ENCODE results near the gene ZFYVE16. TPM values are rescaled to one million over a fixed set of nuclear protein-coding genes. Genes with fewer than 3 reads are reported as not detected.
"Not testable (repeated sequence)": the region's sequence is repeated elsewhere in the genome, so short reads cannot be mapped to it uniquely, and the experiment has no call there.

The ZFYVE16 gene
- total and polyA plus RNA-seq, 4 donors = 14.5 to 102 (median 26.2) TPM

DNA sequence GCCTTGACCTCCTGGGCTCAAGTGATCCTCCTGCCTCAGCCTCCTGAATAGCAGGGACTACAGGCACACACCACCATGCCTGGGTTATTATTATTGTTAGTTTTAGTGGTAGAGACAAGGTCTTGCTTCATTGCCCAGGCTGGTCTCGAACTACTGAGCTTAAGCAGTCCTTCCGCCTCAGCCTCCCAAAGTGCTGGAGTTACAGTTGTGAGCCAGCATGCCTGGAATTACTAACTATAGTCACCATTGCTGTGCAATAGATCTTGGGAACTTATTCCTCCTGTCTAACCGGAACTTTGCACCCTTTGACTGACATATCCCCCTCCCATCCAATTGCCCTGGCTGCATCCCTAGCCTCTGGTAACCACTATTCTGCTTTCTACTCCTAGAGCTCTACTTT, 83.4 kb downstream of the ZFYVE16 start:
- Histone ChIP-seq H3K27ac (ENCODE audit: low read depth in 1 of 2, low read length in 1 of 2) (no peak overlapping the region), H3K4me1 (ENCODE audit: control insufficient read depth in 5 of 5, insufficient read depth in 5 of 5, low read length in 5 of 5) (peaks cover 0 to 4% (median 0%) of the 10 kb centered on the region in 5 donors), H3K9ac (ENCODE audit: insufficient read depth in 1 of 2, low read length in 2 of 2) (no peak overlapping the region), H3K9me3 (ENCODE audit: control insufficient read depth in 4 of 4, insufficient read depth in 3 of 4, low read length in 3 of 4) (no peaks in the 10 kb centered on the region), H3K4me3 (no peak overlapping the region), H3K36me3 (ENCODE audit: control insufficient read depth in 4 of 4, insufficient read depth in 4 of 4, low read length in 4 of 4) (no peaks in the 10 kb centered on the region), H3K27me3 (ENCODE audit: control insufficient read depth in 3 of 3, insufficient read depth in 3 of 3, low read length in 2 of 3) (no peaks in the 10 kb centered on the region)
- ATAC-seq (ENCODE audit: insufficient read depth, low FRiP score) = no peak
- whole genome bisulfite sequencing, 2 donors = 93 to 98% methylated on average over 3 of the region's 3 CpGs
- DNase-seq = no peak
- TF ChIP-seq, protein P1, sequence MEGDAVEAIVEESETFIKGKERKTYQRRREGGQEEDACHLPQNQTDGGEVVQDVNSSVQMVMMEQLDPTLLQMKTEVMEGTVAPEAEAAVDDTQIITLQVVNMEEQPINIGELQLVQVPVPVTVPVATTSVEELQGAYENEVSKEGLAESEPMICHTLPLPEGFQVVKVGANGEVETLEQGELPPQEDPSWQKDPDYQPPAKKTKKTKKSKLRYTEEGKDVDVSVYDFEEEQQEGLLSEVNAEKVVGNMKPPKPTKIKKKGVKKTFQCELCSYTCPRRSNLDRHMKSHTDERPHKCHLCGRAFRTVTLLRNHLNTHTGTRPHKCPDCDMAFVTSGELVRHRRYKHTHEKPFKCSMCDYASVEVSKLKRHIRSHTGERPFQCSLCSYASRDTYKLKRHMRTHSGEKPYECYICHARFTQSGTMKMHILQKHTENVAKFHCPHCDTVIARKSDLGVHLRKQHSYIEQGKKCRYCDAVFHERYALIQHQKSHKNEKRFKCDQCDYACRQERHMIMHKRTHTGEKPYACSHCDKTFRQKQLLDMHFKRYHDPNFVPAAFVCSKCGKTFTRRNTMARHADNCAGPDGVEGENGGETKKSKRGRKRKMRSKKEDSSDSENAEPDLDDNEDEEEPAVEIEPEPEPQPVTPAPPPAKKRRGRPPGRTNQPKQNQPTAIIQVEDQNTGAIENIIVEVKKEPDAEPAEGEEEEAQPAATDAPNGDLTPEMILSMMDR (IDR thresholded peaks at IDR 0.05; ENCODE audit: control extremely low read depth, extremely low read depth) = no peak

DNA sequence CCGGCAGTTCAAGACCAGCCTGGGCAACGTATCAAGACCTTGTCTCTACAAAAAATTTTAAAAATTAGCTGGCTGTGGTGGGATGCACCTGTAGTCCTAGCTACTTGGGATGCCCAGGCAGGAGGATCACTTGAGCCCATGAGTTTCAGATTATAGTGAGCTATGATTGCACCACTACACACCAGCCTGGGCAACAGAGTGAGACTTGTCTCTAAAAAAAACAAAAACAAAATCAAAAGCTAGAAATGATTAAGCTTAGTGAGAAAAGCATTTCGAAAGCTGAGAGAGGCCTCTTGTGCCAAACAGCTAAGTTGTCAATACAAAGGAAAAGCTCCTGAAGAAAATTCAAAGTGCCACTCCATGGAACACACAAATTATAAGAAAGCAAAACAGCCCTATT, 84.9 kb downstream of the ZFYVE16 start:
- no peak overlapping the region for H3K4me3 ChIP-seq
- no peaks in the 10 kb centered on the region for H3K9me3 ChIP-seq (ENCODE audit: control insufficient read depth in 4 of 4, insufficient read depth in 3 of 4, low read length in 3 of 4)
- H3K27me3 ChIP-seq (ENCODE audit: control insufficient read depth in 3 of 3, insufficient read depth in 3 of 3, low read length in 2 of 3) = no peaks in the 10 kb centered on the region
- H3K36me3 ChIP-seq (ENCODE audit: control insufficient read depth in 4 of 4, insufficient read depth in 4 of 4, low read length in 4 of 4) = no peaks in the 10 kb centered on the region
- H3K27ac ChIP-seq (ENCODE audit: low read depth in 1 of 2, low read length in 1 of 2) = no peak overlapping the region
- no peak for ATAC-seq (ENCODE audit: insufficient read depth, low FRiP score)
- no peak overlapping the region for H3K9ac ChIP-seq (ENCODE audit: insufficient read depth in 1 of 2, low read length in 2 of 2)
- TF ChIP-seq, protein P1 (IDR thresholded peaks at IDR 0.05; ENCODE audit: control extremely low read depth, extremely low read depth) = no peak
- peaks cover 0 to 4% (median 0%) of the 10 kb centered on the region in 5 donors for H3K4me1 ChIP-seq (ENCODE audit: control insufficient read depth in 5 of 5, insufficient read depth in 5 of 5, low read length in 5 of 5)
- whole genome bisulfite sequencing, 2 donors = 90 to 96% methylated on average over 3 of the region's 3 CpGs
- no peak for DNase-seq

DNA sequence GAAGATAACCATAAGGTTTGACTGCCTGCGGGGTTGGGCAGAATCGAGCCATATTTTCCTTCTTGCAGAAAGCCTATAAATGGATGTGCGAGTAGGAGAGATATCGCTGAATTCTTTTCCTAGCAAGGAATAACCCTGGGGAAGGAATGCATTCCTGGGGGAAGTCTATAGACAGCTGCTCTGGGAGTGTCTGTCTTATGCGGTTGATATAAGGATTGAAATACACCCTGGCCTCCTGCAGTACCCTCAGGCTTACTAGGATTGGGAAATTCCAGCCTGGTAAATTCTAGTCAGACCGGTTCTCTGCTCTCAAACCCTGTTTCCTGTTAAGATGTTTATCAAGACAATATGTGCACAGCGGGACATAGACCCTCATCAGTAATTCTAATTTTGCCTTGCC, 85.6 kb downstream of the ZFYVE16 start:
- not testable (repeated sequence) for H3K9ac ChIP-seq (ENCODE audit: insufficient read depth in 1 of 2, low read length in 2 of 2); H3K4me3 ChIP-seq; H3K27ac ChIP-seq (ENCODE audit: low read depth in 1 of 2, low read length in 1 of 2); H3K9me3 ChIP-seq (ENCODE audit: control insufficient read depth in 4 of 4, insufficient read depth in 3 of 4, low read length in 3 of 4); H3K4me1 ChIP-seq (ENCODE audit: control insufficient read depth in 5 of 5, insufficient read depth in 5 of 5, low read length in 5 of 5); ATAC-seq (ENCODE audit: insufficient read depth, low FRiP score); H3K36me3 ChIP-seq (ENCODE audit: control insufficient read depth in 4 of 4, insufficient read depth in 4 of 4, low read length in 4 of 4); H3K27me3 ChIP-seq (ENCODE audit: control insufficient read depth in 3 of 3, insufficient read depth in 3 of 3, low read length in 2 of 3)
- 72 to 74% methylated on average over 7 of the region's 7 CpGs for WGBS, 2 donors
- DNase-seq = peak in 1 of 3 donors; percentile 16

GRCh38 chr5:80495891-80496290, 88.0 kb downstream of the ZFYVE16 start:
- ATAC-seq (ENCODE audit: insufficient read depth, low FRiP score) (no peak), DNase-seq (no peak)
- Histone ChIP-seq H3K27me3 (ENCODE audit: control insufficient read depth in 3 of 3, insufficient read depth in 3 of 3, low read length in 2 of 3) (no peaks in the 10 kb centered on the region), H3K9ac (ENCODE audit: insufficient read depth in 1 of 2, low read length in 2 of 2) (no peak overlapping the region), H3K9me3 (ENCODE audit: control insufficient read depth in 4 of 4, insufficient read depth in 3 of 4, low read length in 3 of 4) (peaks cover 0 to 6% (median 0%) of the 10 kb centered on the region in 4 donors), H3K27ac (ENCODE audit: low read depth in 1 of 2, low read length in 1 of 2) (no peak overlapping the region), H3K36me3 (ENCODE audit: control insufficient read depth in 4 of 4, insufficient read depth in 4 of 4, low read length in 4 of 4) (no peaks in the 10 kb centered on the region), H3K4me1 (ENCODE audit: control insufficient read depth in 5 of 5, insufficient read depth in 5 of 5, low read length in 5 of 5) (no peaks in the 10 kb centered on the region), H3K4me3 (no peak overlapping the region)
- TF ChIP-seq, protein P1 (IDR thresholded peaks at IDR 0.05; ENCODE audit: control extremely low read depth, extremely low read depth) = no peak
- 68 to 95% methylated on average over 2 of the region's 2 CpGs for WGBS, 2 donors
